Stimulated activated CD8-positive, alpha-beta memory T cell treated with anti-CD3 and anti-CD28 coated beads, Interleukin-15, amount 100 ng/mL, for 4 hours (primary cell): ENCODE results near the gene TBC1D24.
"Not testable (repeated sequence)": the region's sequence is repeated elsewhere in the genome, so short reads cannot be mapped to it uniquely, and the experiment has no call there.

Experiments used
- DNase-seq, 2 donors: peaks; one replicate each; pipeline ENCODE4 v3.0.0-alpha.2; 2020; ENCODE audit warnings: low read depth in 2 of 2

Gene TBC1D24

DNA sequence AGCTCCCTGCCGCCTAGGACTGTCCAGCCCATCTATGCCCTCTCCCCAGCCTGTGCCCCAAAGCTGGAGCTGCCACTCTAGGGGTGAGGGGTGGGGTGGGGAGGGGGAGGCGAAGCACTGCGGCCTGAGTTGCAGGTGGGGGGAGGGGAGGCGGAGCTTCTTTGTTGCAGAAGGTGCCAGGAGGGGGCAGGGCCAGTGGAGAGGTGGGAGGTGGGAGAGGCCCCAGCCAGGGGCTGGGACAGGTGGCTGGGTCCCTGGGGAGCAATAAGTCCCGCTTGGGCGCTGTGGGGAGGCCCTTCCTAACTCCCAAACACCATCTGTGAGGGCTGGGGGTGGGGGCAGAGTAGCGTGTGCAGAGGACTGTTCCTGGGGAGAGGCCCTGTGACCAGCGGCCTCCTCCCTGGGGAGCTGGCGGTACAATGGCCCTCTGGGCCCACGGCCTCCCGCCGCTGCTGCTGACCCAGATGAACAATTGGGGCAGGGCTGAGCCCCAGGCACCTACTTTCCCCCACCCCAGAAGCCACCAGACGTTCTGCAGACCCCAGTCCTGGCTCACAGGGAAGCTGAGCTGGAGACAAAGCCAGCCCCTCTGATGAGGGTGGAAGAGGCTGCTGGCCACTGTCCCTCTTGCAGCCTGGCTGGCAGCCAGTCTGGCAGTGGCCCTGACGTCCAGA lies 6.1 kb upstream of the TBC1D24 start:
- no peak for DNase-seq

DNA sequence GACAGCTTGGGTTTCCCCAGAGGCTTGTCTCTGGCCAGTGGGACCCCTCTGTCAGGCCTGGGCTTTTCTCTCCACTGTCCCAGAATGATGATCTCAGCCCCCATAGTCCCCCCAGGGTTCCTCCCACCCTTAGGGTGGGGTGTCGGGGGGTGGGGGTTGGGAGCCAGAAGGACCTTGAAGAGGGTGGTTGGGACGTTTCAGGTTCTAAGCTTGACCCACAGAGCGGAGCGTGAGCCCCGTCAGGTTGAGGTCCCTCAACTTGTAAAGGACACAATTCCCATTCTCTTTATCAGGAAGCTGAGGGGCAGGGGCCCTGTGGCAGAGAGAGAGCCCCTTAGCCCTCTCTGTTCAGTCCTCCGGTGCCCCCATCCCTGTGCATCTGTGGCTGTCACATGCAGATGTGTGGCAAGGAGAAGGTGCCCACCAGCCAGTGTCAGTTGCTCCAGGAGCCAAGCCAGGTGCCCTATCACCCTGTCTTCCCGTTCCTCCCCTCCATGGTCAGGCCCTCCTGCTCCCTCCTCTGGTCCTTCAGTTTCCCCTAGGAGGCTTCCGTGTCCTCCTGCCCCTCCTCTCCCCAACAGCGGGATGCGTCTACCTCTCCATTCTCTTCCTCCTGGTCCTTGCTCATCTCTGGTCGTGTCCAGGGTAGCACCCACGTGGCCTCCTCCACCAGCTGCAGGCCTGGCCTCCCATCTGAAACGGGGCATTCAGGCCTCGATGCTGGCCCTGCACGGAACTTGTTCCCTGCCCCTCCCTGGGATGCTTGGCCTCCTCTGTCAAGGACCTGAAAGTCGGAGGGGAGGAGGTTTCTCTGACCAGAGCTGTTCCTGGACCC lies 5.3 kb upstream of the TBC1D24 start:
- DNase-seq: no peak

DNA sequence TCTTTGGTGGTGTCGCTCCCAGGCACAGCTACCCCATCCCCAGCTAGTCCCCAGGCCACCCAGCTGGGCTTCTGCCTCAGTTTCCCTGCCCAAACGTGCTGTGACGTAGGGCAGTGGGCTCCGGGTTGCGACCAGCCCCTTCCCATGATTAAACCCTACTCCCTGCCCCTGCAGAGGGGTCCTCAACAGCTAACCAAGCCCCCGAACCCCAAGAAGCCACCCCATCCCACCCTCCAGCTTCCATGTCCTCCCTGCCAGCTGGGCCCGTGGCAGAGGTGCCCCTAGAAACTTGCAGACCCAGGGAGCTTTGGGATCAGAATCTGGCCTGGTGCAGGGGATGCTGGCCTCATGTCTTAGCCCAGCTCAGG lies 4.7 kb upstream of the TBC1D24 start:
- DNase-seq: no peak

DNA sequence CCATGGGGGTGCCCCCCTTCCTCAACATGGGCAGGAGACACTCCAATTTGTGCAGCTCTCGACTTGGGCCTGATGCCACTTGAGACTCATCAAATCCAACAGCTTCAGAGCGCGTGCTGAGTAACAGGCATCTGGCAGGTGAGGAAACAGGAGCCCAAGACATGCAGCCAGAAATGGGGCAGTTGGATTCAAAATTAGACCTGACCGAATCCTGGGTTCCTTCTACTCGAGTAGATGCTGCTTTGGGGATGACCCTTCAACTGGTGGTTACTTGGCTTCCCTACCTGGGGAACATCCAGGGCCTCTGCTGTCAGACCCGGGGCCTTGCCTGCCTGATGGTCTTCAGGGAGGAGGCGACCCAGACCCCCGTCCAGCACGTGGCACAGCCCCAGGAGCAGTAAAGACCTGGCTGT lies 4.3 kb upstream of the TBC1D24 start:
- DNase-seq: no peak

DNA sequence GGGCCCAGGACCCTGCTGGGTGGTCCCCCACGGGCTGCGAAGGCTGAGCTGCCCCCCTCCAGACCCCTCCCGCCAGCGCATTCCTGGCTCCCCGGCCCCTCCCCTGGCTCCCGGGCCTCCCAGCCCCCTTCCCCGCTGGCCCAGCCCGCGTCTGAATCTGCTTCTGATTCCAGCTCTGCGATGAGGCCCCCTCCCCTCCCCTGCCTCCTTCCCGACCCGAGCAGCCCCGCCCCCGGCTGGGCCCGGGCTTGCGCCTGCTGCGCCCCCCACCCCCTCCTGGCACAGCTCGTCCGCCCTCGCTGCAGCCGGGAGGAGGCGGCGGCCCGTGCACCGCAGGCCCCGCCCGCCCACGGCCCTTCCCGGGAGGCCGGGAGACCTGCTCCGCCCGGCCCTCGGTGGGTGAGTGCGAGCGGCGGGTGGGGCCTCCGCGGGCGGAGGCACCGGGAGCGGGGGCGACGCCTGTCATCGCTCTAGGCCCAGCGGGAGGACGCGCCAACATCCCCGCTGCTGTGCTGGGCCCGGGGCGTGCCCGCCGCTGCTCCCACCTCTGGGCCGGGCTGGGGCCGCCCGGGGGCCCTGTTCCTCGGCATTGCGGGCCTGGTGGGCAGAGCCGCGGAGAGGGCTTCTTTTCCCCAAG lies 3.8 kb upstream of the TBC1D24 start, which contains the start of gene NTN3:
NTN3 (plus strand) TSS at position 282 of the 637 bp plus-strand sequence. CDS start 405 bp downstream, outside the sequence.
- no peak for DNase-seq

DNA sequence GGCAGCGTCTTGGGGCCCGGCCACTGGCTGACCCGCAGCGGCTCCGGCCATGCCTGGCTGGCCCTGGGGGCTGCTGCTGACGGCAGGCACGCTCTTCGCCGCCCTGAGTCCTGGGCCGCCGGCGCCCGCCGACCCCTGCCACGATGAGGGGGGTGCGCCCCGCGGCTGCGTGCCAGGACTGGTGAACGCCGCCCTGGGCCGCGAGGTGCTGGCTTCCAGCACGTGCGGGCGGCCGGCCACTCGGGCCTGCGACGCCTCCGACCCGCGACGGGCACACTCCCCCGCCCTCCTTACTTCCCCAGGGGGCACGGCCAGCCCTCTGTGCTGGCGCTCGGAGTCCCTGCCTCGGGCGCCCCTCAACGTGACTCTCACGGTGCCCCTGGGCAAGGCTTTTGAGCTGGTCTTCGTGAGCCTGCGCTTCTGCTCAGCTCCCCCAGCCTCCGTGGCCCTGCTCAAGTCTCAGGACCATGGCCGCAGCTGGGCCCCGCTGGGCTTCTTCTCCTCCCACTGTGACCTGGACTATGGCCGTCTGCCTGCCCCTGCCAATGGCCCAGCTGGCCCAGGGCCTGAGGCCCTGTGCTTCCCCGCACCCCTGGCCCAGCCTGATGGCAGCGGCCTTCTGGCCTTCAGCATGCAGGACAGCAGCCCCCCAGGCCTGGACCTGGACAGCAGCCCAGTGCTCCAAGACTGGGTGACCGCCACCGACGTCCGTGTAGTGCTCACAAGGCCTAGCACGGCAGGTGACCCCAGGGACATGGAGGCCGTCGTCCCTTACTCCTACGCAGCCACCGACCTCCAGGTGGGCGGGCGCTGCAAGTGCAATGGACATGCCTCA lies 3.1 kb upstream of the TBC1D24 start:
- DNase-seq: no peak

DNA sequence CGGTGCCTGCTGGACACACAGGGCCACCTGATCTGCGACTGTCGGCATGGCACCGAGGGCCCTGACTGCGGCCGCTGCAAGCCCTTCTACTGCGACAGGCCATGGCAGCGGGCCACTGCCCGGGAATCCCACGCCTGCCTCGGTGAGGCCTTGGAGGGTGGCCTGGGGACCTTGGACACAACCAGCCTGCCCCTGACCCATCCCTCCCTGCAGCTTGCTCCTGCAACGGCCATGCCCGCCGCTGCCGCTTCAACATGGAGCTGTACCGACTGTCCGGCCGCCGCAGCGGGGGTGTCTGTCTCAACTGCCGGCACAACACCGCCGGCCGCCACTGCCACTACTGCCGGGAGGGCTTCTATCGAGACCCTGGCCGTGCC lies 2.5 kb upstream of the TBC1D24 start:
- DNase-seq: no peak

DNA sequence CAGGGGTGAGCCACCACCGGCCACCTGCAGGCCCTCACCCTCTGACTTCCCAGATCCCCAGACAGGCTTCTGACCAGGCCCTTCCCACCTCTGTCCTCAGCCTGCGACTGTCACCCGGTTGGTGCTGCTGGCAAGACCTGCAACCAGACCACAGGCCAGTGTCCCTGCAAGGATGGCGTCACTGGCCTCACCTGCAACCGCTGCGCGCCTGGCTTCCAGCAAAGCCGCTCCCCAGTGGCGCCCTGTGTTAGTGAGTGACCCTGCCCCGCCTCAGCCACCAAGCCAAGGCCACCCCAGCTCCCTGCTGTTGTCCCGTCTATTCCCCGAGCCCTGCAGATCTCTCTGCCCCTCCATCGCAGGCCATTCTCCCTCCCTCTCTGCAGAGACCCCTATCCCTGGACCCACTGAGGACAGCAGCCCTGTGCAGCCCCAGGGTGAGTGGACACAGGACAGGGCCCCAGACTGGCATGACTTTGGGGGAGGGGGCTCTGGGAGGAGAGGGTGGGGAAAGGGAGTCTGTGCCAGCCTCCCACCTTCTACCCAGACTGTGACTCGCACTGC lies 2.0 kb upstream of the TBC1D24 start:
- no peak for DNase-seq

DNA sequence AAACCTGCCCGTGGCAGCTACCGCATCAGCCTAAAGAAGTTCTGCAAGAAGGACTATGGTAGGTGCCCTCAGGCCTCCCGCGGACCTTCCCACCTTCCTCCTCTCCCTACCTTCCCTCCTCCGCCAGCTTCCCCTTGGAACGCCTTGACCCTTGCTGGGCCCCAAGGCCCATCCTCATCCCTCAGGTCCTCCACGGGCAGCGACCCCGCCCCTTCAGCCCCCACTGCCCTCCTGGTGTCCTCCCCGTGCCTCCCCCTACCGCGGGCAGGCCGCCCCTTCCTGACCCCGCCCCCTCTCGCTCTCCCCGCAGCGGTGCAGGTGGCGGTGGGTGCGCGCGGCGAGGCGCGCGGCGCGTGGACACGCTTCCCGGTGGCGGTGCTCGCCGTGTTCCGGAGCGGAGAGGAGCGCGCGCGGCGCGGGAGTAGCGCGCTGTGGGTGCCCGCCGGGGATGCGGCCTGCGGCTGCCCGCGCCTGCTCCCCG lies 1.4 kb upstream of the TBC1D24 start:
- DNase-seq: no peak

DNA sequence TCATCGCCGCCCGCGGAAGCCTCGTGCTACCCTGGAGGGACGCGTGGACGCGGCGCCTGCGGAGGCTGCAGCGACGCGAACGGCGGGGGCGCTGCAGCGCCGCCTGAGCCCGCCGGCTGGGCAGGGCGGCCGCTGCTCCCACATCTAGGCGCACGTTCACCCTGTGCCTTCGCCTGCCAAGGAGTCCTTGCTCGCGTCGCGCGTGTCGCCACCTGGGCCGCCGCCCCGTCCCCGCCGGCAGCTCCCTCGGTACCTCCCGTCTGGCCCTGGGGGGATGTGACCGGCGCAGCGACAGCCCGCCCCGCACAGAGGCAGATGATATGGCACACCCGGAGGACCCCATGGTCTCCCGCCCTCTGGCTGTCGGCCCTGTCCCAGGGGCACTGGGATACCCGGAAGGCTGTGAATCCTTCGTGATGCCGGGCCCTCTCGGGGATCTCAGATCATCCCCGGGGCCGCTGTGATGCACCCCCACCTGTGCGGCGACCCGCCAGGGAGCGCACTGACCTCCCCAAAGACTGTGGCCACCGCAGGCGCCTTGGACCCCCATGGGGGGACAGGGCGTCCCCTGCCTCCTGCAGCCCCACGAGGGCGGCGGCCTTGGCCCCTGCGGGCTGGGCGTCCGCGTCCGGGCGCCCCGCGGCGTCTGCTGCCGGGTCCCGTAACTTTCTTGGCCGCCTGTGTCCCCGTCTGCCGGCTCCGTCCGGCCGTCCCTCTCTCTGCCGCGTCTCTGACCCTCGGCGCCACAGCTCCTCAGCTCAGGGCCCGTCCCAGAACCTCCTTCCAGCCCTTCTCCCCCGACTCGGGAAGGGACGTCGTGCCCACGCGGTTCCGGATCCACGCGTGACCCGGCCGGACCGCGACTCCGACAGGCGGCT lies 689 bp upstream of the TBC1D24 start:
- DNase-seq: peak in 1 of 2 donors; percentile 44

DNA sequence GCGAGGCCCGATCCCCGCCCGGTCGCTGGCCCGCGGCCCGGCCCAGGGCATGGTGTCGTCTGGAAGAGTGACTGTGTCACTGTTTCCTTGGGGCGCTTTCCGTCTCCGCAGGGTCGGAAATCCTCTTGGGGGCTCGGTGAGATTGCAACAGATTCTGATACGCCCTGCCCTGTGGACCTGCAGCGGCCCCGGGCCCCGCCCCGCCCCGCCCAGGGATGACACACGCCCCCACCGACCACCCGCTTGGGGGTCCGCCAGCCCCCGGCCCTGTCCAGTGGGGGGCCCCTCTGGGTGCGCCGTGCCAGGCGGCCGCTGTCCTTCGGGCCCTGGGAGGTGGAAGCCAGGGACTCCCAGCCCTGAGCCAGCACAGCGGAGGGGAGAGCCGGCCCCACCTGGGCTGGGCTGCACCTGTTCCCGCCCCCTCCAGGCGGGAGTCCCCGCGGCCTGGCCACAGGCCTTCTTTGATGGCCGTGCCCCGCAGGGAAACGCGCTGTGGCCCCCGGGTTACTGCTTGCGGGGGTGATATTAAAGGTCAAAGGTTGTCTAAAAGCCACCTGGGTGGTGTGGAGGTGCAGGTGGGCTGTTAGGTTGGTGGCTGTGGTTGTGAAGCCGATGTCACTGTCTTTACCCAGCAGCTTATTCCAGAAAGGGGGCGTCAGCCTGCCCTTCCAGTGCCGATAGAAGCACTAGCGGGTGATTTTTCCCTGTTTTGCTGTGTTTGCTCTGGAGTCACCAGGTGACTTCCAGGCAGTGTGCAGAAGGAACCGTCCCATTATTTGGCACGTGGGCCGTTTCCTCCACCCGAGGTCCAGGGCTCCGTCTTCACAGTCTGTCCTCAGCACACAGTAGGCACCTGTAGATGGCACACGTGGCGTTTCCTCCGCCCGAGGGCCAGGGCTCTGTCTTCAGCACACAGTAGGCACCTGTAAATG lies 752 bp downstream of the TBC1D24 start:
- peak in 1 of 2 donors; percentile 36 for DNase-seq

DNA sequence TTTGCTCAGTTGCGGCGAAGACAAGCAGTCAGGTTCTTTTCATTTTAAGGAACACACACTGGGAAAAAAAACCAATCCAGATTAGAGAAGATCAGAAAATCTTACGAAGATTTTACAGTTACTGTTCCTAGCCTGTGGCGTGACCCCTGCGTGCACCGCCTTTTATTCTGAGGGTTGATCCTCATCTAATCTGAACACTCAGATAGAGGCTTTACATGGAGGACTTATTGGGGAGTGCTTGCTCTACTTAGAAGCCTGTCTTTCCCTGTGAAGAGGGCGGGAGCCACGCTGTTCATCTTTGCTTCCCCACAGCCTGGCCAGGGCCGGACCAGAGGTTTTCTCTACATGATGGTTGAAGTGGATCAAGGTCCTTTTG lies 1.4 kb downstream of the TBC1D24 start:
- DNase-seq: no peak

DNA sequence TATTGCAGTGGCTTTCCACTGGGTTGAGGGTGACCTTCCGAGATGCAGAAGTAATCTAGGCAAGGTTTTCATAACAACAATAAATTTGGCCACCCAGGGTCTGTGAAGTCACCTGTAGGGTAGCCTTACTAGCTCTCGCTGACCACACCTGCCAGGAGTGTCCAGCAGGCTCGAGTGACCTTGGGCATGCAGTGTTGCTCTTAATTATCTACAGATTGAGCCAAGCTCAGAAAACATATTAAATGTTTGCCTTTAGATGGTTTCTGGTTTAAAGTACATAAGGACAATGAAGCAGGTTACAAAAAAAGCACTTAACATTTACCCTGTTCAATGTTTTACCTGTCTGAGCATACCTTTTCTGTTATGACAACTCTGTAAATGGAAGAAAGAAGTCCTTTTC lies 1.8 kb downstream of the TBC1D24 start:
- no peak for DNase-seq

DNA sequence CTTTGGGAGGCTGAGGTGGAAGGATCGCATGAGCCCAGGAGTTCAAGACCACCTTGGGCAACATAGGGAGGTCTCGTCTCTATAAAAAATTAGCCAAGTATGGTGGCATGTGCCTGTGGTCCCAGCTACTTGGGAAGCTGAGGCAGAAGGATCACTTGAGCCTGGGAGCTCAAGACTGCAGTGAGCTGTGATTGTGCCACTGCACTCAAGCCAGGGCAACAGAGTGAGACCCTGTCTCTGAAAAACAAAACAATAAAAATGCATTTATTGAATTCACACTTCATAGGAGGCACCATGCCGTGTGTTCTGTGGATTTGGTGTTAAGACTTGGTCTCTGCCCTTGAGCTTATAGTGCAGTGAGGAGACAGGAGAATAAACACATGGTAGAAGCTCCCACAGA lies 2.4 kb downstream of the TBC1D24 start:
- DNase-seq: no peak

DNA sequence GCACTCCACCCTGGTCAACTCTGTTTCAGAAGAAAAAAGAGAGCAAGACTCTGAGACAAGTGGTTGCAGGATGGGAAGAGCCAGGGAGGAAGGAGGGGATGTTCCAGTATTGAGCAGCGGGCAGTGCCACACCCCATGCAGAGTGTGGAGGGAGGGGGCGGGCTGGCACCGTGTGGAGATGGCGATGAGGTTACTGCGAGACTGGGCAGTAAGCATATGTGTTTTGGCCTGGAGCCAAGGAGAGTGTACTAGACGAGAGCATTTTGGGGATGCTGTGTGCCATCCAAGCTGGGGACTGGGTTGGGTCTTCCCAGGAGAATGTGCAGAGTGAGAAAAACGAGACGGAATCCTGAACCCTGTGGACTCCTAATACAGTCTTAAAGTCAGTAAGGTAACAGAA lies 3.4 kb downstream of the TBC1D24 start:
- DNase-seq: no peak

DNA sequence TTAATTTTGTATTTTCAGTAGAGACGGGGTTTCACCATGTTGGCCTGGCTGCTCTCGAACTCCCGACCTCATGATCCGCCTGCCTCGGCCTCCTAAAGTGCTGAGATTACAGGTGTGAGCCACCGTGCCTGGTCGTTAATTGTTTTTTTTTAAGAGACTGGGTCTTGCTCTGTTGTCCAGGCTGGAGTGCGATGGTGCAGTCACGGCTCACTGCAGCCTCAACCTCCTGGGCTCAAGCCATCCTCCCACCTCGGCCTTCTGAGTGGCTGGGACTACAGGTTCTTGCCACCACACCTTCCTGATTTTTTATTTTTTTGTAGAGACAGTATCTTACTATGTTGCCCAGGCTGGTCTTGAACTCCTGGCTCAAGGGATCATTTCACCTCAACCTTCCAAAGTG lies 5.1 kb downstream of the TBC1D24 start:
- not testable (repeated sequence) for DNase-seq

DNA sequence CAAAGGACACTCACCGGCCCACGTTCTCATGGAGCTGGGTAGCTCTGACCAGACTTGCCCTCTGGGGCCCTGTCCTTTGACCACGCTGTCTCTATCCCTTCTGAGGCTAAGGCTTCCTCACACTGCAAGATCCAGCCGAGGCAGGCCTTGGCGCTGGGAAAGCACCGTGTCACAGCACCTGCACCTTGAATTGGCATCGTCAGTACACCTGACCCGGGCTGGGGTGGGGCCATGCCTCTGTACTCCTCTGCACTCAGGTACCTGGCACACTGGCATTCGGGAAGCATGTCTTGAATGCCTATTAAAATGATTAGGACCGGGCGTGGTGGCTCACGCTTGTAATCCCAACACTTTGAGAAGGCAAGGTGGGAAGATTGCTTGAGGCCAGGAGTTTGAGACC lies 6.0 kb downstream of the TBC1D24 start:
- no peak for DNase-seq

DNA sequence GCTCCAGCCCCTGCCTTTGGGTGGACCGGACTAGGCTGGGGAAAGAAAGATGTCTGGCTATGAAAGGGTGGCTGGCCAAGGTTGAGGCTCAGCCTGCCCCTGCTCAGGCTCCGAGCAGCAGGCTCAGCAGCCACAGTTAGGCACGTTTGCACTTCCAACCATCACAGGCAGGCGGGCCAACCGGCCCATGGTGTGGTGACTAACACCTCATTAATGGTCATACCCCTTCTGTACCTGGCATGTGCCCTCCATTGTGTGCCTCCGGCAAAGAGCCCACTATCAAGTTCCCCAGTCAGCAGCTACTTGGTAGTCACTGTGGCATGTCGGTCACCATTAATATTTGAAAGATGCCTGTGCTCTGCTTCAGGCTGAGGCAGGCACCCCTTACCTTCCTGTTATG lies 6.7 kb downstream of the TBC1D24 start:
- DNase-seq: no peak

DNA sequence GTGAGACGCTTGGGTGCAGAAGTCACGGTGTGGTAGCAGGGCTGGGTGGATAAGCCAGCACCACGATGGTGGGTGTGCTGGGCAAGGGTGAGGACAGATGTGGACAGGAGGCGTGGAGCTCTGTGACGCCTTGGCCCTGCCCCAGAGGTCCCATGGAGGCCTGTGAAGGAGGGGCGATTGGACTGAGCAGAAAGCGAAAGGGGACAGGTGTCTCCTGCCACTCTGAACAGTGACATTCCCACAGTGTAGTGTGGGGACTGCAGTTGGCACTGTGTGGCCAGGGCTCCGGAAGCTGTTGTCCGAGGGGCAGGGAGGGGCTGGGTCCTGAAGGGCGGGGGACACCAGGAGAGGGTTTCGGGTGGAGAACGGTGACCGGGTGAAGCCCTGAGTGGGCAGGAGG lies 7.3 kb downstream of the TBC1D24 start:
- no peak for DNase-seq
